ENCODE results near the gene MEGF6.

Gene MEGF6

GRCh38 chr1:3515774-3516480, 95.4 kb downstream of the MEGF6 start:
- peak; percentile 4 for DNase-seq

GRCh38 chr1:3515272-3515671, 96.0 kb downstream of the MEGF6 start:
- DNase-seq, result no peak

- no peak for DNase-seq
Observed at GRCh38 chr1:3514404-3514803, 96.9 kb downstream of the MEGF6 start.

GRCh38 chr1:3511856-3512255, 99.5 kb downstream of the MEGF6 start:
- no peak for DNase-seq

GRCh38 chr1:3511306-3511705, 100.0 kb downstream of the MEGF6 start:
- DNase-seq, result no peak

GRCh38 chr1:3510956-3511250, 100.4 kb downstream of the MEGF6 start:
- DNase-seq, result no peak

GRCh38 chr1:3510136-3510955, 101.0 kb downstream of the MEGF6 start:
- DNase-seq, result no peak

- DNase-seq, result no peak
Observed at GRCh38 chr1:3509721-3510120, 101.6 kb downstream of the MEGF6 start.

GRCh38 chr1:3508757-3509415, 102.4 kb downstream of the MEGF6 start:
- DNase-seq, result no peak

GRCh38 chr1:3507636-3508275, 103.6 kb downstream of the MEGF6 start:
- DNase-seq, result no peak

GRCh38 chr1:3506943-3507342, 104.4 kb downstream of the MEGF6 start:
- no peak for DNase-seq

GRCh38 chr1:3506041-3506440, 105.3 kb downstream of the MEGF6 start:
- DNase-seq, result no peak

GRCh38 chr1:3505161-3505560, 106.1 kb downstream of the MEGF6 start:
- no peak for DNase-seq

- DNase-seq, result no peak
Observed at GRCh38 chr1:3504822-3505153, 106.5 kb downstream of the MEGF6 start.

GRCh38 chr1:3504151-3504821, 107.0 kb downstream of the MEGF6 start:
- no peak for DNase-seq

GRCh38 chr1:3503525-3503886, 107.8 kb downstream of the MEGF6 start:
- no peak for DNase-seq

GRCh38 chr1:3502641-3503524, 108.4 kb downstream of the MEGF6 start:
- DNase-seq, result no peak

GRCh38 chr1:3501856-3502640, 109.3 kb downstream of the MEGF6 start:
- no peak for DNase-seq

GRCh38 chr1:3501437-3501836, 109.9 kb downstream of the MEGF6 start:
- DNase-seq, result no peak

GRCh38 chr1:3500265-3500835, 111.0 kb downstream of the MEGF6 start:
- DNase-seq, result no peak

- DNase-seq, result no peak
Observed at GRCh38 chr1:3499611-3500010, 111.7 kb downstream of the MEGF6 start.
